Stimulated activated CD8-positive, alpha-beta memory T cell treated with anti-CD3 and anti-CD28 coated beads, Interleukin-7, amount 100 ng/mL, for 4 hours (primary cell): Measurements from ENCODE around the gene EPC2.
"Not testable (repeated sequence)": the region's sequence is repeated elsewhere in the genome, so short reads cannot be mapped to it uniquely, and the experiment has no call there.

Experiments used
- DNase-seq, 2 donors: peaks; one replicate each; pipeline ENCODE4 v3.0.0-alpha.2; 2020; ENCODE audit warnings: low read depth in 2 of 2

EPC2 gene

DNA sequence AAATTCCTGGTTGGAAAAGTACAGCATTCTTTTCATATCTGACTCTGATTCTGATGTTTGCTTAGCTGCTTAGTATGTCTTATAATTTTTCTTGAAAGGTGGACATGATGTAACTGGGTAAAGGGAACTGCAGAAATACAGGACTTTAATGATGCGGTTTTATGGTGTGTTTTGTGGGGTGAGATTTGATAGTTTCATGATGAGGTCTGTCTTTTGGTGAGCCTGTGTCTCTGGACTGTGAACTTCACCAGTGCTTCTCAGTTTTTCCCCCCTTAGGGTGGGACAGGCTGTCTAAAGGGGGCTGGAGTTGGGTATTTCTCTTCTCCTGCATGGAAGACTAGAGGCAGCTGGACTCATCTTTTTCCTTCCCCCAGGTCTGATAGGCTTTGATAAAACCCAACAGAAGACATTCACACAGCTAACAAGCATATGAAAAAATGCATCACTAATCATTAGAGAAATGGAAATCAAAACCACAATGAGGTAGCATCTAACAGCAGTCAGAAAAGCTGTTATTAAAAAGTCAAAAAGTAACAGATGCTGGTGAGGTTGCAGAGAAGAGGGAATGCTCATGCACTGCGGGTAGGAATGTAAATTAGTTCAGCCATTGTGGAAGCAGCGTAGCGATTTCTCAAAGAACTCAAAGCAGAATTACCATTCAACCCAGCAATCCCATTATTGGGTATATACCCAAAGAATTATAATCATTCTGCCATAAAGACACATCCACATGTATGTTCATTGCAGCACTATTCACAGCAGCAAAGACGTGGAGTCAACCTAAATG lies 77.6 kb downstream of the EPC2 start:
- no peak for DNase-seq

DNA sequence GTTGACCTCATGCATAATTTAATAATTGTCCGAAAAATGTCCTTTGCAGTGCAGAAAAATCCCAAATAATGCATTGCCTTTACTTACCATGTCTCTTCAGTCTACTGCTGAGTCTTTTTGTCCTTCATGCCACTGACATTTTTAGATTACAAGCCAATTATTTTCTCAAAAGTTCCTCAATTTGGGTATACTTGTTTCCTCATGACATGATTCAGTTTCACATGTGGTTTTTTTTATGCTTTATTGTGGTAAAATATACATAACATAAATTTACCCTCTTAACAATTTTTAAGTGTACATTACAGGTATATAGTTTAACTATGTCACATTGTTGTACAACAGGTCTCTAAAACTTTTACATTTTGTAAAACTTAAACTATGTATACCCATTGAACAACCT lies 81.0 kb downstream of the EPC2 start:
- no peak for DNase-seq

DNA sequence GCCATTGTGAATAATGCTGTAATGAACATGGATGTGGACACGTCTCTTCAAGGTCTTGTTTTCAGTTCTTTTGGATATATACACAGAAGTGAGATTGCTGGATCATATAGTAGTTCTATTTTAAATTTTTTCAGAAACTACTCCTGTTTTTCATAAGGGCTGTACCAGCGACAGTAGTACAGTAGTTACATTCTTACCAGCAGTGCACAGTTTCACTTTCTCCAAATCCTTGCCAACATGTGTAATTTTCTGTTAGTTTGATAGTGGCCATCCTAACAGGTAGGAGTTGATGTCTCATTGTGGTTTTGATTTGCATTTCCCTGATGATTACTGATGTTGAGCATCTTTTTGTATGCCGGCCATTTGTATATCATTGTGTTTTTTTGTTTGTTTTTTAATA lies 81.7 kb downstream of the EPC2 start:
- DNase-seq, result no peak

DNA sequence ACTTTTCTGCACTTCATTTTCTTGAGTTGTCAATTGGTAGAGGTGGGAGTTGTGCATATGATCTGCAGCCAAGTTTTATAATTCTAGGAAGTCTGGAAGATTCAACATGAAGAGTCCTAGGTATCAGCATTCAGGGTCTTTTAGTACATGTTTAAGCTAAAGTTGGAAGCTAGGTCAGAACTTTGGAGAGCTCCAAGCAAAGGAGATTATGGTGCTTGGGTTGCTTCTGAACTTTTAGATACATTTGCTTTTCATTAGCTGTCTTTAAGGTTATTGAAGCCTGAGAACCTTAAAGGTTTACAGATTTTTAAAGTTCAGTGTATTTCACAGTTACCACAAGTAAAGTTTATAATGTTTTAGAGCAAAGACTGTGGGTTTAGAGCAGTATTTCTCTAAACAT lies 85.5 kb downstream of the EPC2 start:
- no peak for DNase-seq

DNA sequence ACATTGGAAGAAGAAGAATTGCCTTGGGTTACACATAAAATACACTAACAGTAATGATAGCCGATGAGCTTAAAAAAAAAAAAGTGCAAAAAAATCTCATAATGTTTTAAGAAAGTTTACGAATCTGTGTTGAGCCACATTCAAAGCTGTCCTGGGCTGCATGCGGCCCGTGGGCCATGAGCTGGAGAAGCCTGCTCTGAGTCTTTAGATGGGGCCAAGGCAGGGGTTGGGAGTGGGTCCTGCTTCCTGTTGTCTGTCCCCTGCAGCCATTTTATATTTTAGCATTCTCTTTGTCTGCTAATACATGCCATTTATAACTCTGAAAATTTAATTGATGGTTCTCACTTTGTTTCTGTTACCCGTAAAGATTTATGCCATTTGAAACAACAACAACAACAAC lies 93.2 kb downstream of the EPC2 start:
- DNase-seq, result no peak

DNA sequence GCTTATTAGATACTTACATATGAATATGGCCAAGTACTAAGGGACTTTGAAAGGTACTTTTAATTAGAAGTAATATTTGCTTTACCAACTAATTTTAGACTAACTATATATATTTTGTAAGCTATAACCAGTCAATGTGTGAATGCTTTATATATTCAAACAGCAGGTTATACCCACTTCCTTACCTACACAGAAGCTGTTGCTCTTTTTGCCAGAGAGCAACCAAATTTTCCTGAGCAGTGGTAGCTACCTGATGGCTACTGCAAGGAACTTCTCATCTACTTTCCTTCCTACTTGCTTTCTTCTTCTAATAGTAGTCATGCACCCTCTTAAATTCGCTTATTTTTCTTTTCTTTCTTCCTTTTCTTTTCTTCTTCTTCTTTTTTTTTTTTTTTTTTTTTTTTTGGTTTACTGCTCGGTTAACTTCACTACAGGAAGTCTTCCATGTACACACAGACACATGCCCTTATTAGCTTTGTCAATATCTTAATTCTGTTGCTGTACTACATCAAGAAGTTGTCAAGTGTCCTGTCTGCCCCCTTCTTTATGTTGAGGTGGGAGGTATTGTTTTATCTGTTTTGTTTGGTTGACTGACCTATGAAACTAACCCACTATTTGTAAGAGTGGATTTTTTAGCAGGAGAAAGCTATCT lies 95.0 kb downstream of the EPC2 start:
- no peak for DNase-seq

DNA sequence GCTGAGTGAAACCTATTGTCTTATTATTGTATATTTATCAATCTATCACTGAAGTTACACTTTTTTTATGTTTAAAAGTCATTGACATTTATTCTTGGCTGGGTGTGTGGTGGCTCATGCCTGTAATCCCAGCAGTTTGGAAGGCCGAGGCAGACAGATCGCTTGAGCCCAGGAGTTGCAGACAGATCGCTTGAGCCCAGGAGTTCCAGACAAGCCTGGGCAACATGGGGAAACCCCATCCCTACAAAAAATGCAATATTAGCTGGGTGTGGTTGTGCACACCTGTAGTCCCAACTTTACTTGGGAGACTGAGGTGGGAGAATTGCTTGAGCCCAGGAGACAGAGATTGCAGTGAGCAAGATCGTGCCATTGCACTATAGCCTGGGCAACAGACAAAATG lies 97.8 kb downstream of the EPC2 start:
- DNase-seq, result no peak

DNA sequence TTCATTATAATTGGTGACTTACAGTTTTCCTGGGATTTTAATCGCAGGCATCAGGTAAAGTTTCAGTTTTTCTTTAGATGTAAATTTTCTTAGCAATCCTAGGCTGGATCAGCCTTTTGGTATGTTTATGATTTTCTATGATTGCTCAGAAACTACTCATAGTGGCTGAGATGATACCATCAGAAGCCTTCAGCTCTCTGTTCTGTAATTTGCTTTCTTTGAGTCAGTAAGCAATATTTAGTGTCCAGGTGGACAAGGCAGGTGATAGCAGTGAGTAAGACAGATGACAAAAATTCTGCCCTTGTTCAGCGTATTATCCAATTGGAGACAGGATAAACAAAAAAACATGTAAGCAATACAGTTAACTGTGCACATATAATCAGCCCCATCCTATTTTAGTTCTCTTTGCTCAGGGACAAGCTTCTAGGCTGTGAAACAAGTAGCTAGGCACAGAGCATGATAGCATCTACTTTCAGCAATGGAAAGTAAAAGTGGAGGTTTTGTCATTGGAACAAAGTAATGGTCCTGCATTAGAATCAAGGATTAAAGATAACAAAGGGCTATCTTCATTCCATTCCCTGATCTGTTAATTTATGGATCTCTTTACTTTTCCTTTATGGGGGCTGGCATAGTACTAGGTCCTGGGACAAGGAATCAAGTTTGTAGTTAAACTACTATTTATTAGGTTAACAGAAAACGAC lies 100.8 kb downstream of the EPC2 start:
- no peak for DNase-seq

DNA sequence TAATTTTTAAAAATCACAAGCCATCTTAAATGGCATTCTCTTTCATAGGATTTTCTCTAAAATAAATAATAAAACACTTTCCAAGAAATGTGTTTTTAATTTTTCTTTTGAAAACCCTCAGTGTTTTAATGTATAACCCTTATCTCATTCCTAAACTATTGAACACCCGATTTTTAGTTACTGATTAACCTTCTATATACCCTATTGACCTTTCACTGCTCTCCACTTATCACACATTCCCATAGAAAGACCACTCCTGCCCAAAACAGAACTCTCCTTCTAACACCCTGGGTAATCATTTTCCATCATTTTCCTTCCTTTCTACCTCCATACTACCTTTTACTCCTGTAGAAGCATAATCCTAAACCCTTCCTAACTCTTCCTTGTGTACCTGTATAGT lies 102.4 kb downstream of the EPC2 start:
- DNase-seq, result no peak

DNA sequence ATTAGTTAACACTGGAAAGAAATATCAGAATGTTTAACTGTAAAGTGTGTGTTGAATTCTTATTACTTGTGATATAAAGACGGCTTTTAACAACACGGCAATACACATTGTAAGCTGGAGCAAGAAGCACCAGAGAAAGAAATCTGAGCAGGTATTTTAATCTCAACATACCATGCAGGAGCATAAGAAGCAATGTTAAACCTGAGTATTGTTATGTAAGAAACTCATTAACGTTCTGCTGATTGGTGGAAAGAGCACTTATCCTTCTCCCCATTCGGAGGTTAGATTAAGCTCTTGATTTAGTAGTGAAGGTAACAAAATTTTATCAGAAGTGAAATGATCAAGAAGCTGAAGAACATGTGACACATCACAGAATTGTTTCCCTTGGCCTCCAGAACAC lies 107.4 kb downstream of the EPC2 start:
- DNase-seq, result no peak

DNA sequence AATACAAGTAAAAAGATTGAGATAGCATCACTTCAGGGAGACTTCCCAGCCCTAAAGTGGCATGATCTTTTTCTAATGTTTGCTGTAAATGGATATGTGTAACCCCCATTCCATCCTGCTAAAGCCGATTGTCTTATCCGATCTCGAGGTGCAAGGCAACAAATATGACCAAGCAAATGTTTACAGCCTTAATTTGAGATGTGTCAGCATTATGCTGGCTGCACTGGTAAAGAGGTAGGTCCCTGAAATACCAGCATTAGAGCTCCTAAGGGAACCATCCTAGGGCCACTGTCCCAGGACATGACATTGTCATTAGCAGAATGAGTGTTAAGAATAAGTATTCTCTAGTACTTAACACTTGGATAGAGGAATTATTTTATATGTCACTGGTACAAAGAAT lies 108.4 kb downstream of the EPC2 start:
- no peak for DNase-seq

DNA sequence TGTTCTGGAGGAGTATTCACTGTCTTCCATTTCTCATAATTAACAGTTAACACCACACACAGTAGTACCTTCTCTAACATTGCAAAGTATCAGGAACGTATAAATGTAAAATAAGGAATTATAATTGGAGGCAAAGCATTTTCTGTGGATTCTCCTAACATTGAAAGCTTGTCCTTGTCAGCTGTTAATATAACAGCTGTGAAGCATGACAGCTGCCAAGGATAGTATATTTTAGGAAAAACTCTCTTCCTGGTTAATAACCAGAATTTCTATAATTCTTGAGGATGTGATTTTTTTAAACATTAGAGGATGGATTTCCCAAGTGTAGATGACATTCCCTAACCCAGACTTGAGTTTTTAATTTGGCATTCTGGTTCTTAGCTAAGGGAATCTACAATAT lies 110.3 kb downstream of the EPC2 start:
- no peak for DNase-seq

DNA sequence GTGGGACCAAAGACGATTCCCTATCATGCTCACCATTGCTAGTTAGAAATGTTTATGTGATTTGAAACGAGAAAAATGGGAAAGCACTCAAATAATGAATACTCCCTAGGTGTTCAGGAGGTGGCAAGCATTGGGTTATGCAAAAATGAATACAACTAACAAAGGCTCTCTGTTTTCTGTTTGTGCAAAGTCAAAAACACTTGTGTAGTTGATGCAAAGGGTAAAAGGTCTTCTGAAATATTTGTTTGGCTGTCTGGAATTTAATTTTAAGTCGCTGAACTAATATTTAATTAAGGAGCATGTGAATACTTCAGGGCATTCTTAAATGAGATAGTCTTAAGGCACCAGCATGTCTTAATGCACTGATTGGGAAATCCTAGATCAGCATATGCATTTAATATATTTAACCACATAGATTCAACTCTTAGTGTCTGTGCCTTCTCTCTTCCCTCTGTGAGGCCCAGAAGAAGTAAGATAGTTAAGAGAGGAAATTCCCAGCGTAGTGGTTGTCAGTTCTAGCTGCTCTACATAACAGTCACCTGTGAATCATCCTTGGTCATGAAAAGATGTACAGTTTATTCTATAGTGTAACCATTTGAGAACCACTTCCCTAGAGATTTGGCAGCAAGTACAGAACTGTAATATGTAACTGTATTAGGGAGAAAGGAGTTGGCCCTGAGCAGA lies 111.9 kb downstream of the EPC2 start:
- DNase-seq, result no peak

DNA sequence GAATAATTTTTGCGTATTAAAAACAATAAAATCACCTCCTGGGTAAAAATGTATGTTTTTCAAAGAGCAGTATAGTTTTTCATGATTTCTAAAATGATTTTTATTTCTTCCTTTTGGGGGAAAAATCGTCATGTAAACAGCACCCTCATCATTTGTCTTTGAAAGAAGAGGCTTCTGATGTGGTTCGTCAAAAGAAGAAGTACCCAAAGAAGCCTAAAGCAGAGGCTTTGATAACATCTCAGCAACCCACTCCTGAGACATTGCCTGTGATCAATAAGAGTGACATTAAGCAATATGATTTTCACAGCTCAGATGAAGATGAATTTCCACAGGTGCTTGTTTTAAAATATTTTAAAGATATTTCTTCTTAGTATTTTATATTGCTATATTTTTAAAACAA lies 120.3 kb downstream of the EPC2 start:
- no peak for DNase-seq

DNA sequence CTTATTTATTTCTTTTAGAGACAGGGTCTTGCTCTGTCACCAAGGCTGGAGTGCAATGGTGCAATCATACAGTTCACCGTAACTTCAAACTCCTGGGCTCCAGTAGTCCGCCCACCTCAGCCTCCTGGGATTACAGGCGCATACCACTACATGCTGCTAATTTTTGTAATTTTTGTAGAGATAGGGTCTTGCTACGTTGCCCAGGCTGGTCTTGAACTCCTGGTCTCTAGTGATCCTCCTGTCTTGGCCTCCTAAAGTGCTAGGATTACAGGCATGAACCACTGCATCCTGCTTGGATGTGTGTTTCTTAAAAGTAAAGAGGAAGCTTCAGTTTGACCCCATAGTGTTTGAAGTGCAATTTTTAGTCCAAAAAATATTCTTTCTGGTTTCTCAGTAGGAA lies 125.5 kb downstream of the EPC2 start:
- no peak for DNase-seq

DNA sequence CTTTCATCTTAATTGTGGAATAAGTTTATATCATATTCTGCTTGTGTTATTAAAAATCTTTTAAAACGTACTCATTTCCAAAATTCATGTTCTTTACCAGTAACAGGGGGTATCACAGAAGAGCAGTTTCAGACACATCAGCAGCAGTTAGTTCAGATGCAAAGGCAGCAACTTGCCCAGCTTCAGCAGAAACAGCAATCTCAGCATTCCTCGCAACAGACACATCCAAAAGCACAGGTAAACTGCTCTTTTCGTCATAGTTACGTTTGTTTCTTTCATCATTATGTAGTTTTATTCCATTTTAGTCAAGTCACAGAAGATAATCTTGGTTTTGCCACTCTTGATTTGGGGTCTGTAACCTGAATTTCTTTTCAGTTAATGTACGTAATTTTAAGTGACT lies 137.0 kb downstream of the EPC2 start:
- no peak for DNase-seq

DNA sequence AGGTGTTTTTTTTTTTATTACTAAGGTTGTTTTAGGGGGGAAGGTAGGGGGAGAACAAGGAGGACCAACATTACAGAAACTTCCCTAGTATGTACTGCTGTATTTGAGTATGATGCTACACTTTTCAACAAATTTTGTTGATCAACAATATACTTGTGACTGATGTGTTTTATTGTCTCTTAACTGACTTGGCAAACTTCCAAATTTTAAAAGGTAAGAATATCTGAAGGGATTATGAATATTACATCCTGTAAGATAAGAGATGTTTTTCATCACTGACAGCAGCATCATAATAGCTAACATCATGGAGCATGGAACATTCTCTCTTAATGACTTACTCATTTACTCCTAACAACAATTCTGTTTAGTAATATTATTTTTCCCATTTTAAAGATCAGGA lies 144.5 kb downstream of the EPC2 start:
- DNase-seq, result no peak

DNA sequence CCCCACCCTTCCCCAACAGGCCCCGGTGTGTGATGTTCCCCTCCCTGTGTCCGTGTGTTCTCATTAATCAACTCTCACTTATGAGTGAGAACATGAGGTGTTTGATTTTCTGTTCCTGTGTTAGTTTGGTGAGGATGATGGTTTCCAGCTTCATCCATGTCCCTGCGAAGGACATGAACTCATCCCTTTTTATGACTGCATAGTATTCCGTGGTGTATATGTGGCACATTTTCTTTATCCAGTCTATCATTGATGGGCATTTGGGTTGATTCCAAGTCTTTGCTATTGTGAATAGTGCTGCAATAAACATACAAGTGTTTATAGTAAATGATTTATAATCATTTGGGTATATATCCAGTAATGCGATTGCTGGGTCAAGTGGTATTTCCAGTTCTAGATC lies 145.6 kb downstream of the EPC2 start:
- DNase-seq, result not testable (repeated sequence)

DNA sequence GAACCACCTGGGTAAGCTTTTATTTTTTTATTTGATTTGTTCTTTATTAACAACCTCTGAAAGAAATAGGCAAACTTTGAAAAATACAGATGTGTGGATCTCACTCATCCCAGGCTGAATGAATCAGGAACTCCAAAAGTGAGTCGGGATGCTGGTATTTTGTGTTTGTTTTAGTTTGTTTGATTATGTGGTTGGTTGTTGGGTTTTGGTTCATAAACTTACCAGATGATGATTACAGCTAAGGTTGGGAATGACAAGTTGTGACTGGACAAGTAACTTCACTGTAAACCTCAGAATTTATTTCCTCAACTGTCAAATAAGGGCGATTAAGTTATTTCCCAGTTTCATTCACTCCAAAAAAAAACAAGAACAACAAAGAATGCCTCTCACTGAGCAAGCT lies 150.0 kb downstream of the EPC2 start:
- no peak for DNase-seq

DNA sequence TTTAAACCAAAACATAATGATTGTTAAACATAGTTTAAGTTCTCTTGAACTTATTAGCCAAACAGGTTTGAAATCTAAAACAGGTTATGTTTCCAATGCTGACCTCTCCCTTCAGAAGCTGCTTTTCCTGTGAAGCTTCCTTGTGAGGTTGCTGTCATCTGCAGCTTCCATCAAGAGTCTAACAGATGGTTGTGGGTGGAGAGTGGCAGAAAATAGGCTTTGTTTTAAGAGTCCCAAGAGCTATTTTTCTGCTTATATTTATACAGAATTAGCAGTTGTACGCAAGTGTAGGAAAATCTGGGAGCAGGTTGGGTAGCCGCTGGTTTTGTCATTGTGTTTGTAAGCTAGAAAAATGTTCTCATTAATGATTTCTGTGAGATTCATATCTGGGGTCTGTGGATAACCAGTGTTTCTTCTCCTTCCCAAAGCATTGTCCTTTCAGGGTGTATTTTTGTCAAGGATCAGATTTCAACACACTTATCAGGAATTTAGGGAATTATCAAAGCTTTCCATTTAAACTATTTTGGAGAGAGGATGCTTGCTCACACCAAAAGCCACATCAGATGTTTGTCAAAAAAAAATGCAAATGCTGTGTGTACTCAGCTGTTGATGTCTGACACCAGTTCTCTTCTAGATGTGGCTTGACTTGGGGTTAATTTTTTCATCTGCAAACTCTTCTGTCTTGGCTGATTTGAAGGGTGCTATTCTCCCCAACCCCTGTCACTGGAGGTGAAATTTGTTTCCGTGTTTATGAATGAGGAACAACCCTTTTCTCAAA lies 152.4 kb downstream of the EPC2 start:
- DNase-seq, result no peak

DNA sequence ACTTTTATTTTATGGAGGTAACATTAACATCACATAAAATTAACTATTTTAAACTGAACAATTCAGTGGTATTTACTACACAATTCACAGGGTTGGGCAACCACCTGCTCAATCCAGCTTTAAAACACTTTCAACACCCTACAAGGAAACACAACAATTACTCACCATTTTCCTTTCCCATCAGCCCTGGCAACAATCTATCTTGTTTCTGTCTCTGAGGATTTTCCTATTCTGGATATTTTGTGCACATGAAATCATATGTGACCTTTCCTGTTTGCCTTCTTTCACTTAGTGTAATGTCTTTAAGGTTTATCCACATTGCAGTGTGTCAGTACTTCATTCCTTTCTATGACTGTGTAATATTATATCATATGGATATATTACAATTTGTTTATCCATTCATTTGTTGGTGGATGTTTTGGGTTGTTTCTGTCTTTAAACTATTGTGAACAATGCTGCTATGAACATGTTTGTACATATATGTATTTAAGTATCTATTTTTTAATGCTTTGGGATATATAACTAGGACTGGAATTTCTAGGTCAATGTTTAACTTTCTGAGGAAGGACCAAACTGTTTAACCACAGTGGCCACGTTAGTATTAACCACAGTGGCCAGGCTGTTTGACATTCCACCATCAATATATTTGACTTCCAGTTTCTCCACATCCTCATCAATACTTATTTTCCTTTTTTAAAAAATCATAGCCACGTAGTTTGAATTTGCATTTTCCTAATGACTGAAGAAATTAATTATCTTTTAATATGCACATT lies 158.1 kb downstream of the EPC2 start:
- no peak for DNase-seq
